Mesendoderm (in vitro differentiated cells): ENCODE results near the gene CBARP.

Experiments
- DNase-seq: peaks from one replicate; pipeline ENCODE4 v3.0.0; 2013
- H2AK5ac ChIP-seq: 2 replicates; pipeline ENCODE4 v1.6.1; 2013; ENCODE audit warnings: low read length, inconsistent platforms
- H2BK120ac ChIP-seq: 2 replicates; pipeline ENCODE4 v1.6.1; 2013; ENCODE audit warnings: low read depth, mild to moderate bottlenecking, low read length, moderate library complexity, mixed read lengths
- H2BK15ac ChIP-seq: replicated peaks from 2 replicates; pipeline ENCODE4 v1.6.1; 2013; ENCODE audit warnings: low read depth, mild to moderate bottlenecking, moderate library complexity
- H2BK5ac ChIP-seq: 2 replicates; pipeline ENCODE4 v1.6.1; 2013; ENCODE audit warnings: low read length, inconsistent platforms
- H3K18ac ChIP-seq: 2 replicates; pipeline ENCODE4 v1.6.1; 2013; ENCODE audit warnings: mild to moderate bottlenecking, low read length, mixed read lengths
- H3K23ac ChIP-seq: one replicate; pipeline ENCODE4 v1.6.1; 2013; ENCODE audit warnings: low read length
- H3K27ac ChIP-seq: 2 replicates; pipeline ENCODE4 v1.5.1; 2013; ENCODE audit warnings: low read depth, mild to moderate bottlenecking, inconsistent platforms, low read length, moderate library complexity
- H3K27me3 ChIP-seq: 2 replicates; pipeline ENCODE4 v1.6.1; 2013; ENCODE audit warnings: low read length, control low read depth, mild to moderate bottlenecking, inconsistent platforms; ENCODE audit not compliant: insufficient read depth, poor library complexity
- H3K36me3 ChIP-seq: 2 replicates; pipeline ENCODE4 v1.6.1; 2013; ENCODE audit warnings: low read length, inconsistent platforms; ENCODE audit not compliant: control insufficient read depth, insufficient read depth
- H3K4ac ChIP-seq: one replicate; pipeline ENCODE4 v1.6.1; 2013; ENCODE audit warnings: low read depth, mild to moderate bottlenecking, low read length, moderate library complexity
- H3K4me1 ChIP-seq: 2 replicates; pipeline ENCODE4 v1.6.1; 2013; ENCODE audit warnings: low read depth, low read length, inconsistent platforms; ENCODE audit not compliant: control insufficient read depth
- H3K4me2 ChIP-seq: 2 replicates; pipeline ENCODE4 v1.6.1; 2013; ENCODE audit warnings: low read length
- H3K4me3 ChIP-seq: 2 replicates; pipeline ENCODE4 v1.5.1; 2013; ENCODE audit warnings: mild to moderate bottlenecking, low read length
- H3K56ac ChIP-seq: one replicate; pipeline ENCODE4 v1.6.1; 2013; ENCODE audit warnings: low read length
- H3K79me1 ChIP-seq: 2 replicates; pipeline ENCODE4 v1.6.1; 2013; ENCODE audit warnings: low read length, inconsistent platforms
- H3K79me2 ChIP-seq: 2 replicates; pipeline ENCODE4 v1.6.1; 2013; ENCODE audit warnings: mild to moderate bottlenecking, low read length; ENCODE audit not compliant: control insufficient read depth, insufficient read depth
- H3K9ac ChIP-seq: 2 replicates; pipeline ENCODE4 v1.6.1; 2013; ENCODE audit warnings: low read length, inconsistent platforms
- H4K5ac ChIP-seq: one replicate; pipeline ENCODE4 v1.6.1; 2013; ENCODE audit warnings: low read length
- H4K8ac ChIP-seq: one replicate; pipeline ENCODE4 v1.6.1; 2013; ENCODE audit warnings: low read depth, mild to moderate bottlenecking, control low read depth, low read length, moderate library complexity
- WGBS: extraction: QIAGEN DNeasy Blood & Tissue Kit; methylation state at CpG from one replicate; pipeline ENCODE4 v1.1.7; 2013; ENCODE audit warnings: low lambda C conversion rate, missing lambda C conversion rate; ENCODE audit not compliant: insufficient coverage; ENCODE audit errors: extremely low coverage; 5-methylcytosine and 5-hydroxymethylcytosine counted together

CBARP gene

DNA sequence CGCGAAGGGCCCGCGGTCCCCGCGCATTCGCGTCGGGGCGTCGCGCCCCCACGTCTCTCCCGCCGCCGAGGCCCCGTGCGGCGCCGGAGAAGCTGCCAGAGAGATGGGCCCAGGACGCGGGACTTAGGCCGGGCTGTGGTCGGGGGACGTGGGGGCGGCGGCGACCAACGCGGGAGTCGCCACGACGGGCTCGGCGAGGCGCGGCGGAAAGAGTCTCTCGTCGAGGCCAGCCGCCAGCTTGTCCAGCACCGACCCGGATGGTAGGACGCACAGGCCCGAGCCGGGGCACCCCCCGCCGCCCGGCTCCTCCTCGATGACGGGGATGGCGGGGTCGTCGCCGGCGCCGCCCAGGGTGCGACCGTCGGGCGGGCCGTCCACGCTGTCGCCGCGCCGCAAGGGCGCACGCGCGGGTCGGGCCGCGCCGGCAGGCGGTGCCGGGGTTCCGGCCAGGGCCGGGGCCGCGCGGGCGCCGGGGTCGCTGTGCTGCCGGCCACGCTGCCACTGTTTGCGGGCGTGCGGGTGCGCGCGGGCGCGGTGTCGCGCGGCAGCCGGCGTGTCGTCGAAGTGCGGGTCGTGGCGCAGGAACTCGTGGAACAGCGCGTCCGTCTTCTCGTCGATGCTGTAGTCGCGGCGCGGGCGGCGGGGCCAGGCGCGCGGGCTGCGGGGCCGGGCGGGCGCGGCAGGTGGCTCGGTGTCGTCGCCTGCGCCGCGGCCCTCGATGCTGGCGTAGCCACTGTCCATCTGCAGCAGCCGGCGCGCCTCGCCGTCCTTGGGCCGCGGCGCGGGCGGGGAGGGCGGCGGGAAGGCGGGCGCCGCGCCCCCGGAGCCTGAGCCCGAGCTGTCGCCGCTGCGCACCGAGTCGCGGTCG, 8.5 kb downstream of the CBARP start:
- Histone ChIP-seq H3K18ac (no peak overlapping the region), H3K27ac (no peak overlapping the region), H2AK5ac (no peak overlapping the region), H4K5ac (no peak overlapping the region), H3K4me1 (no peaks in the 10 kb centered on the region), H3K9ac (no peak overlapping the region), H3K4me2 (no peak overlapping the region), H3K36me3 (no peaks in the 10 kb centered on the region), H3K4ac (no peak overlapping the region), H2BK5ac (no peak overlapping the region), H3K79me2 (no peaks in the 10 kb centered on the region), H3K79me1 (no peaks in the 10 kb centered on the region), H2BK15ac (no peak overlapping the region), H4K8ac (no peak overlapping the region), H3K56ac (no peak overlapping the region), H3K23ac (no peak overlapping the region), H2BK120ac (no peak overlapping the region), H3K4me3 (no peak overlapping the region), H3K27me3 (no peaks in the 10 kb centered on the region)
- no peak for DNase-seq
- WGBS = no CpG with 5 or more reads among the region's 158 CpGs

GRCh38 chr19:1228161-1228957, 9.4 kb downstream of the CBARP start:
- no peak overlapping the region for H3K4ac ChIP-seq
- no peak overlapping the region for H3K56ac ChIP-seq
- no CpG with 5 or more reads among the region's 100 CpGs for WGBS
- no peak overlapping the region for H3K23ac ChIP-seq
- H3K9ac ChIP-seq = no peak overlapping the region
- no peak overlapping the region for H4K5ac ChIP-seq
- H2BK120ac ChIP-seq = no peak overlapping the region
- no peaks in the 10 kb centered on the region for H3K36me3 ChIP-seq
- H2BK15ac ChIP-seq = no peak overlapping the region
- H2AK5ac ChIP-seq = no peak overlapping the region
- H3K4me1 ChIP-seq = no peaks in the 10 kb centered on the region
- no peak overlapping the region for H3K4me3 ChIP-seq
- no peak overlapping the region for H3K27ac ChIP-seq
- no peak overlapping the region for H4K8ac ChIP-seq
- no peaks in the 10 kb centered on the region for H3K79me2 ChIP-seq
- no peak overlapping the region for H3K18ac ChIP-seq
- no peaks in the 10 kb centered on the region for H3K27me3 ChIP-seq
- H2BK5ac ChIP-seq = no peak overlapping the region
- no peak for DNase-seq
- H3K4me2 ChIP-seq = no peak overlapping the region
- H3K79me1 ChIP-seq = no peaks in the 10 kb centered on the region

- no peaks in the 10 kb centered on the region for H3K36me3 ChIP-seq
- H3K79me2 ChIP-seq = no peaks in the 10 kb centered on the region
- no peak overlapping the region for H2AK5ac ChIP-seq
- no peak overlapping the region for H2BK5ac ChIP-seq
- H3K18ac ChIP-seq = no peak overlapping the region
- H3K56ac ChIP-seq = no peak overlapping the region
- no peak overlapping the region for H3K4ac ChIP-seq
- H2BK15ac ChIP-seq = no peak overlapping the region
- DNase-seq = no peak
- no peak overlapping the region for H4K5ac ChIP-seq
- no peaks in the 10 kb centered on the region for H3K79me1 ChIP-seq
- no peak overlapping the region for H3K4me3 ChIP-seq
- no peak overlapping the region for H3K9ac ChIP-seq
- WGBS = no CpG with 5 or more reads among the region's 56 CpGs
- H3K27me3 ChIP-seq = no peaks in the 10 kb centered on the region
- H3K4me1 ChIP-seq = no peaks in the 10 kb centered on the region
- no peak overlapping the region for H3K27ac ChIP-seq
- no peak overlapping the region for H2BK120ac ChIP-seq
- no peak overlapping the region for H4K8ac ChIP-seq
- no peak overlapping the region for H3K4me2 ChIP-seq
- no peak overlapping the region for H3K23ac ChIP-seq
Measured at GRCh38 chr19:1227304-1228054, 10.3 kb downstream of the CBARP start.

- H3K18ac ChIP-seq = no peak overlapping the region
- H3K9ac ChIP-seq = no peak overlapping the region
- H4K5ac ChIP-seq = no peak overlapping the region
- H3K4ac ChIP-seq = no peak overlapping the region
- H3K36me3 ChIP-seq = no peaks in the 10 kb centered on the region
- H3K23ac ChIP-seq = no peak overlapping the region
- H4K8ac ChIP-seq = no peak overlapping the region
- H2BK120ac ChIP-seq = no peak overlapping the region
- no peak overlapping the region for H3K27ac ChIP-seq
- H3K27me3 ChIP-seq = no peaks in the 10 kb centered on the region
- no peaks in the 10 kb centered on the region for H3K79me1 ChIP-seq
- H3K56ac ChIP-seq = no peak overlapping the region
- H2AK5ac ChIP-seq = no peak overlapping the region
- WGBS = no CpG with 5 or more reads among the region's 50 CpGs
- H3K4me3 ChIP-seq = no peak overlapping the region
- no peak for DNase-seq
- no peaks in the 10 kb centered on the region for H3K79me2 ChIP-seq
- no peak overlapping the region for H2BK15ac ChIP-seq
- H3K4me2 ChIP-seq = no peak overlapping the region
- no peak overlapping the region for H2BK5ac ChIP-seq
- no peaks in the 10 kb centered on the region for H3K4me1 ChIP-seq
Measured at GRCh38 chr19:1226522-1227303, 11.1 kb downstream of the CBARP start.

- H3K4me3 ChIP-seq = no peak overlapping the region
- H2BK15ac ChIP-seq = no peak overlapping the region
- H3K27me3 ChIP-seq = no peaks in the 10 kb centered on the region
- H2BK5ac ChIP-seq = no peak overlapping the region
- no peak for DNase-seq
- no peak overlapping the region for H3K56ac ChIP-seq
- H3K4me2 ChIP-seq = no peak overlapping the region
- H2AK5ac ChIP-seq = no peak overlapping the region
- no peak overlapping the region for H2BK120ac ChIP-seq
- H3K4ac ChIP-seq = no peak overlapping the region
- H3K18ac ChIP-seq = no peak overlapping the region
- no peak overlapping the region for H4K8ac ChIP-seq
- no peaks in the 10 kb centered on the region for H3K79me1 ChIP-seq
- no peaks in the 10 kb centered on the region for H3K79me2 ChIP-seq
- no peak overlapping the region for H4K5ac ChIP-seq
- no peaks in the 10 kb centered on the region for H3K4me1 ChIP-seq
- no peaks in the 10 kb centered on the region for H3K36me3 ChIP-seq
- WGBS = no CpG with 5 or more reads among the region's 11 CpGs
- H3K9ac ChIP-seq = no peak overlapping the region
- H3K27ac ChIP-seq = no peak overlapping the region
- H3K23ac ChIP-seq = no peak overlapping the region
Measured at GRCh38 chr19:1226227-1226518, 11.6 kb downstream of the CBARP start.
